Bronchial epithelial cell (primary cell): ENCODE measurements around the gene MFSD1. TPM values are rescaled to one million over a fixed set of nuclear protein-coding genes. Genes with fewer than 3 reads are reported as not detected.

ENCODE experiments used
- DNase-seq: peaks from one replicate; pipeline ENCODE4 v3.0.0-alpha.2; 2010; ENCODE audit warnings: low read depth
- FAIRE-seq: peaks from 2 replicates; lab custom pipeline; 2011; peaks lifted over from hg19 to GRCh38; lab: Jason Lieb, UNC
- H3K27me3 ChIP-seq: 2 replicates; pipeline ENCODE4 v1.5.1; 2011; ENCODE audit warnings: low read length; ENCODE audit not compliant: control insufficient read depth, insufficient read depth
- H3K36me3 ChIP-seq: 2 replicates; pipeline ENCODE4 v1.5.1; 2011; ENCODE audit warnings: low read length; ENCODE audit not compliant: control insufficient read depth, insufficient read depth
- H3K4me3 ChIP-seq: 2 replicates; pipeline ENCODE4 v1.5.1; 2011; ENCODE audit warnings: mild to moderate bottlenecking, low read depth, low read length, control low read depth
- CTCF ChIP-seq: IDR thresholded peaks from 2 replicates; pipeline ENCODE4 v1.5.1; 2011; ENCODE audit warnings: mild to moderate bottlenecking, moderate library complexity, low read length, control low read depth, inconsistent platforms; ENCODE audit not compliant: insufficient read depth, severe bottlenecking
- total RNA-seq: library from RNA; depleted of rRNA; stranded (reverse); fragments of >200 nt; gene quantifications from 2 replicates; pipeline ENCODE4 v1.2.1, GENCODE V29; 2014

The MFSD1 gene
- total RNA-seq, 1 donor from 2014 or later, result 57.1 TPM

- FAIRE-seq, result no peak
- H3K36me3 ChIP-seq, result no peaks in the 10 kb centered on the region
- no peak for TF ChIP-seq CTCF
- no peaks in the 10 kb centered on the region for H3K27me3 ChIP-seq
- DNase-seq, result no peak
- H3K4me3 ChIP-seq, result no peak overlapping the region
Measured at GRCh38 chr3:158780766-158781165, 21.1 kb upstream of the MFSD1 start.

GRCh38 chr3:158781191-158781590, 20.7 kb upstream of the MFSD1 start:
- no peak for TF ChIP-seq CTCF
- Histone ChIP-seq H3K4me3 (no peak overlapping the region), H3K27me3 (no peaks in the 10 kb centered on the region), H3K36me3 (no peaks in the 10 kb centered on the region)
- DNase-seq, result no peak
- no peak for FAIRE-seq

GRCh38 chr3:158781849-158782248, 20.0 kb upstream of the MFSD1 start:
- Histone ChIP-seq H3K36me3 (no peaks in the 10 kb centered on the region), H3K27me3 (no peaks in the 10 kb centered on the region), H3K4me3 (no peak overlapping the region)
- DNase-seq (no peak), FAIRE-seq (no peak)
- no peak for TF ChIP-seq CTCF

GRCh38 chr3:158782283-158782989, 19.4 kb upstream of the MFSD1 start:
- H3K36me3 ChIP-seq, result no peaks in the 10 kb centered on the region
- no peak for DNase-seq
- no peaks in the 10 kb centered on the region for H3K27me3 ChIP-seq
- no peak for FAIRE-seq
- H3K4me3 ChIP-seq, result no peak overlapping the region
- TF ChIP-seq CTCF, result no peak

- TF ChIP-seq CTCF, result no peak
- DNase-seq, result no peak
- Histone ChIP-seq H3K36me3 (no peaks in the 10 kb centered on the region), H3K27me3 (no peaks in the 10 kb centered on the region), H3K4me3 (no peak overlapping the region)
- peak; percentile 43 for FAIRE-seq
Measured at GRCh38 chr3:158783051-158783450, 18.8 kb upstream of the MFSD1 start.

GRCh38 chr3:158785972-158786371, 15.9 kb upstream of the MFSD1 start:
- FAIRE-seq, result no peak
- no peaks in the 10 kb centered on the region for H3K27me3 ChIP-seq
- H3K36me3 ChIP-seq, result no peaks in the 10 kb centered on the region
- TF ChIP-seq CTCF, result no peak
- no peak for DNase-seq
- H3K4me3 ChIP-seq, result no peak overlapping the region
